Spleen (tissue), 11 donors: Measurements from ENCODE around the gene TRMT2B. TPM values are rescaled to one million over a fixed set of nuclear protein-coding genes. Genes with fewer than 3 reads are reported as not detected.

Source experiments
- DNase-seq: peaks from one replicate; pipeline ENCODE4 v3.0.0-alpha.2; 2020
- H3K27ac ChIP-seq, 8 donors: fragments of 200-600 bp; sonication (generic) in 7 of 8; 1 replicate in 4 of 8; 2 replicates in 4 of 8; pipeline versions ENCODE4 v1.5.0 to v1.8.0; 2016 to 2021; ENCODE audit warnings: inconsistent platforms in 4 of 8, mild to moderate bottlenecking in 4 of 8, moderate library complexity in 1 of 8
- H3K27me3 ChIP-seq, 7 donors: fragments of 200-600 bp; sonication (generic) in 6 of 7; replicated peaks in 1 of 7; 1 replicate in 4 of 7; 2 replicates in 3 of 7; pipeline versions ENCODE4 v1.5.0 to v1.8.0; 2016 to 2021; ENCODE audit warnings: inconsistent platforms in 3 of 7, mild to moderate bottlenecking in 1 of 7
- H3K36me3 ChIP-seq, 6 donors: fragments of 200-600 bp; sonication (generic) in 5 of 6; 1 replicate in 4 of 6; 2 replicates in 2 of 6; pipeline versions ENCODE4 v1.5.0 to v1.8.0; 2016 to 2021; ENCODE audit warnings: inconsistent platforms in 2 of 6
- H3K4me1 ChIP-seq, 6 donors: fragments of 200-600 bp; sonication (generic) in 5 of 6; 1 replicate in 3 of 6; 2 replicates in 3 of 6; pipeline versions ENCODE4 v1.5.0 to v1.8.0; 2016 to 2021; ENCODE audit warnings: inconsistent platforms in 3 of 6
- H3K4me3 ChIP-seq, 8 donors: fragments of 200-600 bp; sonication (generic) in 7 of 8; 1 replicate in 4 of 8; 2 replicates in 4 of 8; pipeline versions ENCODE4 v1.5.0 to v1.8.0; 2016 to 2021; ENCODE audit warnings: inconsistent platforms in 4 of 8, mild to moderate bottlenecking in 4 of 8, moderate library complexity in 2 of 8
- H3K9me3 ChIP-seq, 8 donors: fragments of 200-600 bp; sonication (generic) in 7 of 8; 1 replicate in 4 of 8; 2 replicates in 4 of 8; pipeline versions ENCODE4 v1.5.0 to v1.8.0; 2016 to 2021; ENCODE audit warnings: inconsistent platforms in 4 of 8
- CTCF ChIP-seq, 11 experiments: fragments of 200-600 bp in 7 of 11; fragments of 450-650 bp in 4 of 11; sonication (generic) in 4 of 11; IDR thresholded peaks in 8 of 11; conservative IDR thresholded peaks in 3 of 11; 1 replicate in 7 of 11; 2 replicates in 4 of 11; pipeline versions ENCODE4 v1.4.0 to v1.8.0; 2016 to 2021; ENCODE audit warnings: antibody characterized with exemption in 11 of 11, inconsistent platforms in 4 of 11, mild to moderate bottlenecking in 1 of 11
- POLR2A ChIP-seq, 3 donors: fragments of 450-650 bp; IDR thresholded peaks; one replicate each; pipeline ENCODE4 v1.5.1; 2017; ENCODE audit warnings: antibody characterized with exemption in 3 of 3, mild to moderate bottlenecking in 1 of 3
- POLR2AphosphoS5 ChIP-seq, 3 donors: sonication (generic); formaldehyde crosslinking; IDR thresholded peaks; one replicate each; pipeline ENCODE4 v1.5.1; 2017; ENCODE audit warnings: antibody characterized with exemption in 3 of 3
- WGBS, 5 donors: extraction: QIAGEN DNeasy Blood & Tissue Kit in 3 of 5; methylation state at CpG; one replicate each; pipeline versions ENCODE4 v1.1.5 to v1.1.7; 2013 to 2018; 5-methylcytosine and 5-hydroxymethylcytosine counted together
- intact Hi-C: fragments of 100-400 bp; cut with DNase I; formaldehyde crosslinking; loops from one replicate; pipeline ENCODE4 v1.15.0; 2023; ENCODE audit warnings: low total_unique reads
- polyA plus RNA-seq, 3 donors: library from polyadenylated mRNA; stranded (reverse); fragments of 200-250 nt; gene quantifications; one replicate each; pipeline ENCODE4 v1.2.1, GENCODE V29; 2013
- total RNA-seq, 7 donors: library from RNA; depleted of rRNA in 3 of 7; stranded (reverse); fragments of >200 nt in 3 of 7; fragmentation: NEBNext Ultra II Directional in 4 of 7; extraction: Animal tissue kit (Norgen Biotek cat#: 25700) in 4 of 7; gene quantifications; one replicate each; pipeline versions ENCODE4 v1.1.0 to v1.2.1, GENCODE V29; 2016 to 2021
- donor health status: healthy with polysubstance abuse.
- donor health status: DM: no; HTN: no; CAD: no; lungs with moderate emphysema.
- donor health status: DM: no; HTN: no; CAD: no.
- donor health status: Bipolar disorder and iron deficiency.
- donor health status: healthy.
- donor health status: DM: no; HTN: no; CAD: no.
- donor health status: DM: yes; HTN: yes; CAD: no.

The TRMT2B gene
- total and polyA plus RNA-seq, 10 donors: 8.1 to 31.0 (median 25.6) TPM

- intact Hi-C loops: no loop called here
- H3K4me1 ChIP-seq: peaks cover 0 to 24% (median 13%) of the 10 kb centered on the region in 6 donors
- DNase-seq: no peak
Observed at GRCh38 chrX:101051153-101051548, 760 bp downstream of the TRMT2B start.

GRCh38 chrX:101040197-101040596 lies 11.7 kb downstream of the TRMT2B start:
- Histone ChIP-seq H3K4me3 (no peak overlapping the region), H3K27me3 (no peaks in the 10 kb centered on the region), H3K9me3 (no peaks in the 10 kb centered on the region), H3K36me3 (peaks cover 0 to 81% (median 20%) of the 10 kb centered on the region in 6 donors), H3K4me1 (no peaks in the 10 kb centered on the region), H3K27ac (no peak overlapping the region)
- TF ChIP-seq POLR2A (IDR thresholded peaks at IDR 0.05): no peak
- no peak for TF ChIP-seq POLR2AphosphoS5 (IDR thresholded peaks at IDR 0.05)
- TF ChIP-seq CTCF (IDR thresholded peaks at IDR 0.05 in 8 of 11, conservative IDR thresholded peaks at IDR 0.05 in 3 of 11): no peak
- DNase-seq: no peak
- WGBS, 5 donors: 78 to 90% (median 83%) methylated on average over 4 of the region's 4 CpGs
- intact Hi-C loops: no loop called here

More at GRCh38 chrX:101051153-101051548, 760 bp downstream of the TRMT2B start:
- Histone ChIP-seq H3K4me3 (peak overlapping the region; percentile 39 to 73 (median 53)), H3K27ac (peak overlapping the region; percentile 85 to 95 (median 92)), H3K9me3 (no peaks in the 10 kb centered on the region), H3K36me3 (peaks cover 0 to 9% (median 0%) of the 10 kb centered on the region in 6 donors), H3K27me3 (no peaks in the 10 kb centered on the region)
- 12 to 59% (median 24%) methylated on average over 5 of the region's 5 CpGs for WGBS, 5 donors
- TF ChIP-seq POLR2AphosphoS5 (IDR thresholded peaks at IDR 0.05) (no peak), CTCF (IDR thresholded peaks at IDR 0.05 in 8 of 11, conservative IDR thresholded peaks at IDR 0.05 in 3 of 11) (no peak), POLR2A (IDR thresholded peaks at IDR 0.05) (no peak)

- no peaks in the 10 kb centered on the region for H3K4me1 ChIP-seq
- TF ChIP-seq CTCF (IDR thresholded peaks at IDR 0.05 in 8 of 11, conservative IDR thresholded peaks at IDR 0.05 in 3 of 11): no peak
- no peak for TF ChIP-seq POLR2AphosphoS5 (IDR thresholded peaks at IDR 0.05)
- no peak for TF ChIP-seq POLR2A (IDR thresholded peaks at IDR 0.05)
- intact Hi-C loops: no loop called here
- no peaks in the 10 kb centered on the region for H3K27me3 ChIP-seq
- no peak overlapping the region for H3K4me3 ChIP-seq
- H3K27ac ChIP-seq: no peak overlapping the region
- DNase-seq: no peak
- H3K9me3 ChIP-seq: no peaks in the 10 kb centered on the region
- peaks cover 0 to 97% (median 28%) of the 10 kb centered on the region in 6 donors for H3K36me3 ChIP-seq
Observed at GRCh38 chrX:101037231-101037630, 14.7 kb downstream of the TRMT2B start.

- intact Hi-C loops: no loop called here
- no peaks in the 10 kb centered on the region for H3K27me3 ChIP-seq
- no peaks in the 10 kb centered on the region for H3K9me3 ChIP-seq
- no peak overlapping the region for H3K4me3 ChIP-seq
- TF ChIP-seq POLR2AphosphoS5 (IDR thresholded peaks at IDR 0.05) (no peak), CTCF (IDR thresholded peaks at IDR 0.05 in 8 of 11, conservative IDR thresholded peaks at IDR 0.05 in 3 of 11) (no peak), POLR2A (IDR thresholded peaks at IDR 0.05) (no peak)
- peaks cover 0 to 91% (median 5%) of the 10 kb centered on the region in 6 donors for H3K36me3 ChIP-seq
- no peak for DNase-seq
- 53 to 100% (median 81%) methylated on average over 1 of the region's 1 CpG; no CpG with 5 or more reads in 1 of the 5 donors for WGBS, 5 donors
- no peak overlapping the region for H3K27ac ChIP-seq
- H3K4me1 ChIP-seq: no peaks in the 10 kb centered on the region
Observed at GRCh38 chrX:101029665-101030064, 22.2 kb downstream of the TRMT2B start.
